Measurements from ENCODE around the gene CHST8.

The CHST8 gene

DNA sequence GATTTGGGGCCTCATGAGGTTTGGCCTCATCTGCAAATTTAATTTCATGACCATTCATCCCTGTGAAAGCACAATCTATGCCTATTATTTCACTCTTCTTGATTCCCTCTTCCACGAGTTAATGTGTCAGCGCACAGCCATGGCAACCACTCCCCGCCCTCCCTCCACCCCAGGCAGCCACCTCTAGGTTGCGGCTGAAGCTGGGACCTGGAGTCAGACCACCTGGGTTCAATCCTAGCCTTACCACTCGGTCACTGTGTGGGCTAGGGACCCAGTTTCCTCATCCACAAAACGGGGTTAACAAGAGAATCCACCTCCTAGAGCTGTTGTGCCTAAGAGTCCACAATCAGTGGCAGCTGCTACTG lies 9.8 kb downstream of the CHST8 start:
- H3K9me3 ChIP-seq (ENCODE audit: severe bottlenecking), result no peaks in the 10 kb centered on the region
- no peak overlapping the region for H3K4me3 ChIP-seq (ENCODE audit: severe bottlenecking)
- H3K27ac ChIP-seq (ENCODE audit: poor library complexity, severe bottlenecking), result no peak overlapping the region
- no peaks in the 10 kb centered on the region for H3K4me1 ChIP-seq (ENCODE audit: insufficient read depth, poor library complexity, severe bottlenecking)
- H3K27me3 ChIP-seq (ENCODE audit: insufficient read depth, poor library complexity, severe bottlenecking), result no peaks in the 10 kb centered on the region
- TF ChIP-seq, protein P1, sequence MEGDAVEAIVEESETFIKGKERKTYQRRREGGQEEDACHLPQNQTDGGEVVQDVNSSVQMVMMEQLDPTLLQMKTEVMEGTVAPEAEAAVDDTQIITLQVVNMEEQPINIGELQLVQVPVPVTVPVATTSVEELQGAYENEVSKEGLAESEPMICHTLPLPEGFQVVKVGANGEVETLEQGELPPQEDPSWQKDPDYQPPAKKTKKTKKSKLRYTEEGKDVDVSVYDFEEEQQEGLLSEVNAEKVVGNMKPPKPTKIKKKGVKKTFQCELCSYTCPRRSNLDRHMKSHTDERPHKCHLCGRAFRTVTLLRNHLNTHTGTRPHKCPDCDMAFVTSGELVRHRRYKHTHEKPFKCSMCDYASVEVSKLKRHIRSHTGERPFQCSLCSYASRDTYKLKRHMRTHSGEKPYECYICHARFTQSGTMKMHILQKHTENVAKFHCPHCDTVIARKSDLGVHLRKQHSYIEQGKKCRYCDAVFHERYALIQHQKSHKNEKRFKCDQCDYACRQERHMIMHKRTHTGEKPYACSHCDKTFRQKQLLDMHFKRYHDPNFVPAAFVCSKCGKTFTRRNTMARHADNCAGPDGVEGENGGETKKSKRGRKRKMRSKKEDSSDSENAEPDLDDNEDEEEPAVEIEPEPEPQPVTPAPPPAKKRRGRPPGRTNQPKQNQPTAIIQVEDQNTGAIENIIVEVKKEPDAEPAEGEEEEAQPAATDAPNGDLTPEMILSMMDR (IDR thresholded peaks at IDR 0.05; ENCODE audit: poor library complexity, severe bottlenecking), result no peak
- H3K36me3 ChIP-seq (ENCODE audit: low read depth), result no peaks in the 10 kb centered on the region
- DNase-seq (ENCODE audit: low spot score), result no peak
- no peak for ATAC-seq (ENCODE audit: low read depth)

DNA sequence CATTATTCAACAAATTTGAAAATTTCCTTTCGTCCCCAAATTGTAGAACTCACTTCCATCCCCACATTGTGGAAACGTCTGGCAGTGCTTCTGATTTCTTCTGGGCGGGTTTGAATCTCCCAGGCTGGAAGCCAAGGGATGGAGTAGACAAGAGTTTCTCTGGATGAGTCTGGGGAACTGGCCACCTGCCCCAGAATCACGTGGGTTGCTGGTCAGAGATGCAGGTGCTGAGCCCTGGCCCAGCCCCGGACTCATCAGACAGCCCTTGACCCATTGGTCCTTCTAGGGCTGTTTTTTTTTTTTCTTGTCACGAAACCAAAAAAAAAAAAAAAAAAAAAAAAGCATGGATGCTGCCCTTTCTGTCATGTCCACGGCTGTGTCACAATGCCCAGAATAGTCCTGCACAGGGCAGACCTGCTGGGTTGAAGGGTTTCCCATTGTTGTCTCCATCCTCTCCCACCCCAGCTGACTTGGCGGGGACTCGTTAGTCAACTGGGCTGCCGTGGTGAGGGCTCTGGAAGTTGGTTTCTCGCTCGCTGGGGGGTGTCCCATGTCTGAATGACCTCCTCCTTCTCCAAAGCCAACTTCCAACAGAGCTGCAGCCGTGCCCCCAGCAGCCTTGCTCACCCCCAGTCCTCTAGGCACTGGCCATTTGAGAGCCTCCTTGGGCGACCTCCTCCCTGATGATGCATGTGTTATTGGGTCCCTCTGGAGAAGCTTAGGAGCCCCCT lies 12.8 kb downstream of the CHST8 start:
- Histone ChIP-seq H3K27ac (ENCODE audit: poor library complexity, severe bottlenecking) (no peak overlapping the region), H3K9me3 (ENCODE audit: severe bottlenecking) (no peaks in the 10 kb centered on the region), H3K27me3 (ENCODE audit: insufficient read depth, poor library complexity, severe bottlenecking) (peaks cover 13% of the 10 kb centered on the region), H3K4me3 (ENCODE audit: severe bottlenecking) (no peak overlapping the region), H3K4me1 (ENCODE audit: insufficient read depth, poor library complexity, severe bottlenecking) (no peaks in the 10 kb centered on the region), H3K36me3 (ENCODE audit: low read depth) (no peaks in the 10 kb centered on the region)
- no peak for ATAC-seq (ENCODE audit: low read depth)
- TF ChIP-seq, protein P1 (IDR thresholded peaks at IDR 0.05; ENCODE audit: poor library complexity, severe bottlenecking), result no peak
- DNase-seq (ENCODE audit: low spot score), result no peak

DNA sequence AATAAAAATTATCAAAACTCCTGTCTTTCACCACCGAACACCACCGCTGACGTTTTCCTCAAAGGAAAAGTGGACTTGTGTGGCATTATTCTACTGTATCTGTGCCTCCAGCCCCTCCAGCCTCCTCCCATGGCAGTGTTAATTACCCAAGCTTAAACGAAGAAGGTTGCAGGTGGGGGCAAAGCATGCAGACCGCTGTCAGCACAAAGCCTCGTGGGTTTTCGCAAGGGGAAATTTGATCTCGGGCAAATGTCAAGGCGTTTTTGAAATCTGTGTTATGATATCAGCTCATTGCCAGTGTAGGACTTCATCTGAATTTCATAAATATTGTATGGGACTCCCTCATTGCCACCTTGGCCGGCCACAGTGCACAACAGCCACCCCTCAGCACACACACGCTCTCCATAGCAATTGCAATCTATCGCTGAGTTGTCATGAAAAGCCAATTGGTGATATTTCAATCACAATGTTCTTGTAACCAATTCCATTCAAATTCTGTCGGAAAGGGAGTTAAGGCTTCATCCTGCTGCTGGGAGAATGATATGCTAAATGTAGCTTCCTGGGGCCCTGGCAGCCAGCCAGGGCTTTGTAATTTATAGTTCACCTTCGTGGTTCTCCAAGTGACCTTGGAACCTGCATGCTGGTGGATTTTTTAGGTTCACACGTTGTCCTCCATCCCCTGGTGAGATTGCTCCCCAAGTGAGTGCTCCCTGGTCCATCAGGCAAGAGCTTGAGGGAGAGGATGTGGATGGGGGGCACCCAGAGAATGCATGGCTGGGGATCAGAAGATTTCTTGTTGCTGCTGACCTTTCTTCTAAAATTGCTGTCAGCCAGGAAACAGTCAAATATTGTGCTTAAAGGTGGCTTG lies 16.6 kb downstream of the CHST8 start:
- H3K27me3 ChIP-seq (ENCODE audit: insufficient read depth, poor library complexity, severe bottlenecking), result peaks cover 19% of the 10 kb centered on the region
- H3K27ac ChIP-seq (ENCODE audit: poor library complexity, severe bottlenecking), result no peak overlapping the region
- no peaks in the 10 kb centered on the region for H3K36me3 ChIP-seq (ENCODE audit: low read depth)
- DNase-seq (ENCODE audit: low spot score), result no peak
- H3K4me1 ChIP-seq (ENCODE audit: insufficient read depth, poor library complexity, severe bottlenecking), result no peaks in the 10 kb centered on the region
- TF ChIP-seq, protein P1 (IDR thresholded peaks at IDR 0.05; ENCODE audit: poor library complexity, severe bottlenecking), result no peak
- H3K9me3 ChIP-seq (ENCODE audit: severe bottlenecking), result no peaks in the 10 kb centered on the region
- H3K4me3 ChIP-seq (ENCODE audit: severe bottlenecking), result no peak overlapping the region
- ATAC-seq (ENCODE audit: low read depth), result no peak

DNA sequence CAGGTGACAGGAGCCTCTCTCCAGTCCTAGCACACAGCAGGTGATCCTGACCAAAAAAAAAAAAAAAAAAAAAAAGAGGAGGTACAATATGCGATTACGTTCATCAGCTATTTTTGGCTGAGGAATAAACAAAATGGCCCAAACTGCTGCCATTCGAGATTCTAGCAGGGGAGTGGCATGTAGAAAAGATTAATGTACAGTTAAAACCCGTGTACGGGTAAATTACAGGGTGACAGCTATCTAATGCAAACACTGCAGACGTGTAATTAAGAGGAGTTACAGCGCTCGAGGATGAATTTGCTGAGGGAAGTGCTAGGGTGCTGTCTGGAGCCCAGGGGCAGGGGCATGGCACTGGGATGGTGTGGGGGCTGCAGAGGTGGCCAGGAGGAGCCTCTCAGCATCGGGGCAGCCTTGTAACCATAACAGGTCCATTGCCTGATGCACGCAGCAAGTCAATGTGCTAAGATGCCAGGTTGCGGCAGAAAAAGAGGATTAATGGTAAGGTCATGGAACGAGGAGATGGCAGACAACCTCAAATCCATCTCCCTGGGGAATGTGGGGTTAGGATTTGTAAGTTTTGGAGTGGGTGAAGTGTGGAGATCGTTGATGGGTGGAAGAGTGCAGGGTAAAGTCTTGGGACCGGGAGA lies 17.4 kb downstream of the CHST8 start:
- TF ChIP-seq, protein P1 (IDR thresholded peaks at IDR 0.05; ENCODE audit: poor library complexity, severe bottlenecking), result no peak
- DNase-seq (ENCODE audit: low spot score) (no peak), ATAC-seq (ENCODE audit: low read depth) (no peak)
- Histone ChIP-seq H3K36me3 (ENCODE audit: low read depth) (no peaks in the 10 kb centered on the region), H3K4me1 (ENCODE audit: insufficient read depth, poor library complexity, severe bottlenecking) (no peaks in the 10 kb centered on the region), H3K9me3 (ENCODE audit: severe bottlenecking) (no peaks in the 10 kb centered on the region), H3K27ac (ENCODE audit: poor library complexity, severe bottlenecking) (no peak overlapping the region), H3K4me3 (ENCODE audit: severe bottlenecking) (no peak overlapping the region), H3K27me3 (ENCODE audit: insufficient read depth, poor library complexity, severe bottlenecking) (peaks cover 19% of the 10 kb centered on the region)

Measured in RWPE2 (cell line).